IPS-18c (cell line): ENCODE measurements around the gene SEPTIN10.

ENCODE experiments used
- H3K4me3 ChIP-seq: 2 replicates; pipeline ENCODE4 v1.7.0; 2013; ENCODE audit warnings: low read depth, mild to moderate bottlenecking, low read length, moderate library complexity; ENCODE audit not compliant: insufficient read depth
- H3K9me3 ChIP-seq: one replicate; pipeline ENCODE4 v1.6.1; 2013; ENCODE audit warnings: mild to moderate bottlenecking, low read length, moderate library complexity; ENCODE audit not compliant: control insufficient read depth, insufficient read depth

Gene SEPTIN10

DNA sequence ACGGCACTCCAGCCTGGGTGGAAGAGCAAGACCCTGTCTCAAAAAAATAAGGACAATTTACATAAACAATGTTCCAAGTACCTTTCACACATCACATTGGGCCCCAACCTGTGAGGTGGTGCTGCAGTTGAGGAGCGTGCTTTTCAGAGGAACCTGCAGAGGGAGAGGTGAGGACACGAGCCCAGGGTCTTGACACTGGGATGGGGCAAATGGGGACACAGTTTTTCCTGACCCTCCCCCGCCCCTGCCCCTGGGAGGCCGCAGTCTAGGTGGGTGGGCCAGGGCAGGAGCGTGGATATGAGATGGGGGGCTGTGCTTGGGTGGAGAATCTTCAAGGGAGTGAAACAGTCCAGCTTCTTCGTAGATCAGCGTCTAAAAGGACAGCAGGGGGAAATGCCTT lies 112.9 kb downstream of the SEPTIN10 start:
- Histone ChIP-seq H3K4me3 (no peak overlapping the region), H3K9me3 (no peaks in the 10 kb centered on the region)

DNA sequence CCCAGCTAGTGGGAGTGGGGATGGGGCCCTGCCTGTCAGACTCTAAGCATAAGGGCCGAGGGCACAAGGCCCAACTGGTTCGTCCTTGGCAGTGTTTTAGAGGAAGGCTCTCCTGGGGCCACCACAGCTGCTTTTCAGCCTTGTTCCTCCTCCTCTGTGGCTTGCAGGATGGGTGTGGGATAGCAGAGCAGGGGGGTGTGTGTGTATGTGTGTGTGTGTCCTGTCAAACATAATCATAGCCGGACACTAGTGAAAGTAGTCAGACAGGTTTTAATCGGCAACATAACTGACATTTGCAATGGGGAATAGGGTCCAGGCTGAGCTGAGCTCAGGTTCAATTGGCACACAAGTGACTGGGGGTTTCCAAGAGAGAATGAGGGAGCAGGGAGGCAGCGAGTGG lies 114.2 kb downstream of the SEPTIN10 start:
- Histone ChIP-seq H3K9me3 (no peaks in the 10 kb centered on the region), H3K4me3 (no peak overlapping the region)

DNA sequence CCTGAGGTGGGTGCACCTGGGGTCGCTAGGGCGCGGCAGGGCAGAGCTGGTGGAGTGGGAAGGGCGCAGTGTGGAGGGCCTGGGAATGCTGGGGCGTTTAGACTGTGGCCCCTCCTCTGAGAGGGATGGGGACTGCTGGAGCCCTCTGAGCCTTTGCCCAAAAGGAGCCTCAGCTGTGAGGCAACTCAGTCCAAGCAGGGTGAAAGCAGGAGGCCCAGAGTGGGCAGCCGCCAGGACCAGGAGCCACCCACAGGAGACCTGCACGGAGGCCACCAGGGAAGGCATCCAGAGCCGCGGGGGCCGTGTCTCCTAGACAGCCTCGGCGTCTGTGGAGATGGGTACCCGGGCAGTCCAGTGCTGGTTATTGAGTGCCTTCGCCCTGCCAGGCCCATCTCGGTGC lies 114.9 kb downstream of the SEPTIN10 start:
- Histone ChIP-seq H3K9me3 (no peaks in the 10 kb centered on the region), H3K4me3 (no peak overlapping the region)

DNA sequence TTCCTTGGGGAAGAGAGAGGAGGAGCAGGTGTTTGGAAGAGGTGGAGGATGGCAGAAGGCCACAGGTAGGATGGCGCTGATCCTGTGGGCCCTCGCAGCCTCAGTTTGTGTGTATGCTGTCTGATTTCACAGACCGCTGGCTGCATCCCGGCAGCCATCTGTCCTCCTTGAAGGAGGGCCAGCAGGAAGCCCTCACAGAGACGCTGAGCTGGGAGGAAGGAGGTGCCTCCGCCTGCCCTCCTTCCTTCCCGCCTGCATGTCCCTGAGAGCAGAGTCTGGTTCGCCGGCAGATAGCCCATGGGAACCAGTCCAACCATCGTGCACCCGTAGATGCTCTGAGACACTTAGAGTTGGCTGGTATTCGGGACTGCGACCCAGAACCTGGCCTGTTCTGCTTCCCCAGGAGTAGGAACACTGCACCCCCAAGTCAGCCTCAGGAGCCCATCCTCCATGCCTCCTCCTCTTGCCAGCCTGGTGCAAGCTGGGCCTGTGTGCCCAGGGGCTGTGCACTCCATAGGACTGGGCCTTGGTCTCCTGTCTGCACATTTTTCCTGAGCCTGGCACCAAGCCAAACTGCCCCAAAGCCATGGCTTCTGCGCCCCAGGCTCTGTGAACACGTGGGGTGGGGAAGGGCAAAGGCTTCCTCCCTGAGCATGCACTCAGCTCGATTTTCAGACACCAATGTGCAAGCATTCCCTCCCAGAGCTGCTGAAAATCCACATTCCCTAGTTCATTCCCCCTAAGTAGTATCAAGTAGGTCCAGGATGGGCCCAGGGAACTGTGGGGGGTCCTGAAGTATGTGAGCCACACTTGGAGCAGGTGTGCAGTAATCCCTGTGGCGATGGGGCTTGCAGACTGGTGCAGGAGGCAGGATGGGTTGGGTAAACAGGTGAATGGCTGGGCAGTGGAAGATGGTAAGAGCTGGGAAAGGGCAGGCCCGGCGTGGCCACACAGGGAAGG lies 115.6 kb downstream of the SEPTIN10 start:
- Histone ChIP-seq H3K4me3 (no peak overlapping the region), H3K9me3 (no peaks in the 10 kb centered on the region)

DNA sequence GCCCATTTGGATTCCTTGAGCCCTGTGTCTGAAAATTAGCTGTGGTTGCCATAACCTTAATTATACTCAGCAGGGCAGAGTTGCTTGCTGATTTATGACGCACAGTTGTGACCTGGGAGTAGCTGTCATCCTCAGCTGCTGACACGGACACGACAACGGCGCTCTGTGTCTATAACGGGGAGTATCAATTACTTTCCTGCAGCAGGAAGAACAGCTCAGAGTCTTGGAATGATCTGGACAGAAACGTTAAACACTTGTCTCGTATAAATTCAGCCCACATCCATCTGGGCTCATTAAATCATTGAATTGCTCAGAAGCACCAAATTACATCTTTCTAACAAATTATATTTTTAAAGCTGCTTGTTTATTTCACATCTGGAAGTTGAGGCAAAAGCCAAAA lies 116.3 kb downstream of the SEPTIN10 start:
- Histone ChIP-seq H3K9me3 (no peaks in the 10 kb centered on the region), H3K4me3 (no peak overlapping the region)

DNA sequence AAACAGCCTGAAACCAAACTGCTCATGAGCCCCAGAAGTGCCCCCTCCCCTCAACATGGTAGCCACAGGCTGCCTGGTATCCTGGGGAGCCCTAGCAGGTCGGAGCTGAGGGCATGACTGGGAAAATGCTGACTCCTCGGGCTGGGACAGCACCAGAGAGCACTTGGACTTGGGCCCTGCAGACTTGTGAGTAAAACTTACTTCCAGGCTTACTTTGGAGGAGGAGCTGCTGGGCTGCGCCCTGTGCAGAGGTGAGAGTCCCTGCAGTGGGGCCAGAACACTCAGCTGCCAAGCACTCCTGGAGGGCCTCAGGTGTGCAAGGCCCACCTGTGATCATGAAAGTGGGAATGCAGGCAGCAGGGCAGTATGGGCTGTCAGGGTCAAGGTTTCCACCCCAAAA lies 119.4 kb downstream of the SEPTIN10 start:
- H3K9me3 ChIP-seq = no peaks in the 10 kb centered on the region
- no peak overlapping the region for H3K4me3 ChIP-seq

DNA sequence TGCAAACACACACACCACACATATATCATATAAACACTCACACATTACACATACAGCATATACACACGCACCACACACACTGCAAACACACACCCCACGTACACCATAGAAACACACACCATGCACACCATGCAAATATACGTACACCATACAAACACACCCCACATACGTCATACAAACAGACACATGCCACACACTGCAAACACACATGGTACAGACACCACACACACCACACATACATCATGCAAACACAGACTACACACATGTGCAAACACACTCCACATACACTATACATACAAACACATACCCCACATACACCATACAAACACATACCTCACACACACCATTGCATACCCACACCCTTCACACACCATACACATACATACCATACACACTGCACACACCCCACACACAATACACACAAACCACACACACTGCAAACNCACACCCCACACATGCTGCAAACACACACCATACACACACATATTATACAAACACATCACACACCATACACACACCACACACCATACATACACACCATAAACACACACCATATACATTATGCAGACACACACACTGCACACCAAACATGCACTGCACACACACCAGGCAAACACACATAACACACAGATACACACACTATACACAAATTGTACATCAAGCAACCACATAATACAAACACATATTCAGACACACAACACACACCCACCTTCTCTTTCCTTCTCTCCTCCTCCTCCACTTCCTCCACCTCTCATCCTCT lies 120.4 kb downstream of the SEPTIN10 start:
- Histone ChIP-seq H3K4me3 (no peak overlapping the region), H3K9me3 (no peaks in the 10 kb centered on the region)
